Mesothelial cell of epicardium (in vitro differentiated cells): ENCODE measurements around the gene RPS6KB2. TPM values are rescaled to one million over a fixed set of nuclear protein-coding genes. Genes with fewer than 3 reads are reported as not detected.
A peak's percentile ranks its signal among the peaks of the same experiment; 100 is the strongest.

Experiments used
- DNase-seq, 2 experiments: peaks; one replicate each; pipeline ENCODE4 v3.0.0; 2021; ENCODE audit warnings: low spot score in 2 of 2; ENCODE audit not compliant: unreplicated experiment in 2 of 2
- H3K27ac Mint-ChIP-seq: 2 replicates; pipeline ENCODE4 v1.8.0; 2021; ENCODE audit warnings: mixed read lengths
- H3K27me3 Mint-ChIP-seq: 2 replicates; pipeline ENCODE4 v1.8.0; 2021; ENCODE audit warnings: low read depth, mixed read lengths
- H3K36me3 Mint-ChIP-seq: 2 replicates; pipeline ENCODE4 v1.8.0; 2021; ENCODE audit warnings: mixed read lengths
- H3K4me1 Mint-ChIP-seq: 2 replicates; pipeline ENCODE4 v1.8.0; 2021; ENCODE audit warnings: mixed read lengths
- H3K4me3 Mint-ChIP-seq: 2 replicates; pipeline ENCODE4 v1.8.0; 2021; ENCODE audit warnings: mild to moderate bottlenecking, moderate library complexity, mixed read lengths
- H3K9me3 Mint-ChIP-seq: 2 replicates; pipeline ENCODE4 v1.8.0; 2021; ENCODE audit warnings: mixed read lengths
- CTCF ChIP-seq: fragments of 200-600 bp; sonication (generic); IDR thresholded peaks from one replicate; pipeline ENCODE4 v1.5.0; 2021; ENCODE audit warnings: antibody characterized with exemption; ENCODE audit not compliant: unreplicated experiment
- total RNA-seq: library from RNA; stranded (reverse); gene quantifications from 3 replicates; pipeline ENCODE4 v1.2.1, GENCODE V29; 2021

Gene RPS6KB2
- total RNA-seq, 1 donor from 2014 or later = 59.7 TPM

- TF ChIP-seq CTCF = no peak
- Mint-ChIP-seq H3K27me3 (no peaks in the 10 kb centered on the region), H3K36me3 (peaks cover 2% of the 10 kb centered on the region), H3K9me3 (no peaks in the 10 kb centered on the region), H3K4me1 (peaks cover 25% of the 10 kb centered on the region), H3K4me3 (no peak overlapping the region), H3K27ac (no peak overlapping the region)
- no peak for DNase-seq
Observed at GRCh38 chr11:67395555-67396258, 32.6 kb upstream of the RPS6KB2 start.

GRCh38 chr11:67396259-67396581 is 32.1 kb upstream of the RPS6KB2 start:
- H3K27ac Mint-ChIP-seq = no peak overlapping the region
- DNase-seq = no peak
- peaks cover 22% of the 10 kb centered on the region for H3K4me1 Mint-ChIP-seq
- H3K9me3 Mint-ChIP-seq = no peaks in the 10 kb centered on the region
- H3K36me3 Mint-ChIP-seq = peaks cover 2% of the 10 kb centered on the region
- no peak for TF ChIP-seq CTCF
- H3K4me3 Mint-ChIP-seq = no peak overlapping the region
- H3K27me3 Mint-ChIP-seq = no peaks in the 10 kb centered on the region

GRCh38 chr11:67396587-67397389 is 31.5 kb upstream of the RPS6KB2 start:
- Mint-ChIP-seq H3K36me3 (peaks cover 2% of the 10 kb centered on the region), H3K4me3 (no peak overlapping the region), H3K27ac (peak overlapping the region; percentile 36), H3K4me1 (peaks cover 19% of the 10 kb centered on the region), H3K27me3 (no peaks in the 10 kb centered on the region), H3K9me3 (no peaks in the 10 kb centered on the region)
- no peak for TF ChIP-seq CTCF
- DNase-seq = no peak

GRCh38 chr11:67397536-67397935 is 30.8 kb upstream of the RPS6KB2 start:
- no peak overlapping the region for H3K4me3 Mint-ChIP-seq
- peaks cover 18% of the 10 kb centered on the region for H3K4me1 Mint-ChIP-seq
- no peaks in the 10 kb centered on the region for H3K9me3 Mint-ChIP-seq
- TF ChIP-seq CTCF = no peak
- H3K27me3 Mint-ChIP-seq = no peaks in the 10 kb centered on the region
- H3K27ac Mint-ChIP-seq = no peak overlapping the region
- no peak for DNase-seq
- H3K36me3 Mint-ChIP-seq = peaks cover 2% of the 10 kb centered on the region

GRCh38 chr11:67397986-67398660 is 30.2 kb upstream of the RPS6KB2 start:
- Mint-ChIP-seq H3K27ac (no peak overlapping the region), H3K4me1 (peaks cover 15% of the 10 kb centered on the region), H3K4me3 (no peak overlapping the region), H3K36me3 (peaks cover 2% of the 10 kb centered on the region), H3K27me3 (no peaks in the 10 kb centered on the region), H3K9me3 (no peaks in the 10 kb centered on the region)
- no peak for DNase-seq
- no peak for TF ChIP-seq CTCF
